NCI-H748 (cell line): ENCODE results near the gene HDAC2.
"Not testable (repeated sequence)": the region's sequence is repeated elsewhere in the genome, so short reads cannot be mapped to it uniquely, and the experiment has no call there.

Source experiments
- DNase-seq: peaks from one replicate; lab custom pipeline; 2025; ENCODE audit not compliant: unreplicated experiment; lab: John Stamatoyannopoulos, UW

HDAC2 gene

DNA sequence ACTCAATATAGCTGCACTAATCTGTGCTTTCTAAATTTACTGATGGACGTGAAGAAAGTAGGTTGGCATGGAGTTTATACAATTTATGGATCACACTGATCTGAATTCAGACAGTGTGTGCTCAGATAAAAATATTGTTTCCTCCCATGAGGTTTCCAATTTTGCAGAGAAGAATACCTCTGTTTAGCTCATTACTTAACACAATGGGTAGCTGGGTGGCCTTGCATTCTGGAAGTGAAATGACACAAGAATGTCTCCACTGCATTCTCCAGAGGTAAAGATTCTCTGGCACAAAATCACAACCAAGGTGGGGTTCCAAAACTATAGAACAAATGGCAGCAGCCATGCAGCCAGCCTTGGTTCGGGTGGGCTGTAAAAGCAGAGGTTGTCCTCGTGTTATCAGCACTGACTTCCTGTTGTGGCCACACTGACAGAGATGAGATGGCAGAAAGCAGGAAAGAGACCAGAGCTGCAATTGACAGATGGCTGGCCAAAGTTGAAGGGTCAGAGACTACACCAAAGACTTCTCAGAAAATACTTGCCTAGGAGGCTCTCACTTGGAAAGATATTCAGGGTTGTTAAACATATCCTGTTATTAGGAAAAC lies 50.2 kb downstream of the HDAC2 start:
- DNase-seq, result no peak

DNA sequence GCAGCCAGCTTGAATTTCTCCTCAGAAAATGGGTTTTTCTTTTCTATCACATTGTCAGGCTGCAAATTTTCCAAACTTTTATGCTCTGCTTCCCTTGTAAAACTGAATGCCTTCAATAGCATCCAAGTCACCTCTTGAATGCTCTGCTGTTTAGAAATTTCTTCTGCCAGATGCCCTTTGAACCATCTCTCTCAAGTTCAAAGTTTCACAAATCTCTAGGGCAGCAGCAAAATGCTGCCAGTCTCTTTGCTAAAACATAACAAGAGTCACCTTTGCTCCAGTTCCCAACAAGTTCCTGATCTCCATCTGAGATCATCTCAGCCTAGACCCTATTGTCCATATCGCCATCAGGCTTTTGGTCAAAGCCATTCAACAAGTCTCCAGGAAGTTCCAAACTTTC lies 60.7 kb downstream of the HDAC2 start:
- DNase-seq, result not testable (repeated sequence)

- peak; percentile 78 for DNase-seq
Observed at GRCh38 chr6:113909224-113909856, 61.6 kb downstream of the HDAC2 start.

- DNase-seq, result no peak
Observed at GRCh38 chr6:113908801-113909200, 62.1 kb downstream of the HDAC2 start.

GRCh38 chr6:113907102-113907815 lies 63.7 kb downstream of the HDAC2 start:
- no peak for DNase-seq

- DNase-seq, result no peak
Observed at GRCh38 chr6:113903666-113904330, 67.2 kb downstream of the HDAC2 start.

- DNase-seq, result no peak
Observed at GRCh38 chr6:113901482-113901881, 69.5 kb downstream of the HDAC2 start.

- DNase-seq, result no peak
Observed at GRCh38 chr6:113894712-113895674, 76.0 kb downstream of the HDAC2 start.

DNA sequence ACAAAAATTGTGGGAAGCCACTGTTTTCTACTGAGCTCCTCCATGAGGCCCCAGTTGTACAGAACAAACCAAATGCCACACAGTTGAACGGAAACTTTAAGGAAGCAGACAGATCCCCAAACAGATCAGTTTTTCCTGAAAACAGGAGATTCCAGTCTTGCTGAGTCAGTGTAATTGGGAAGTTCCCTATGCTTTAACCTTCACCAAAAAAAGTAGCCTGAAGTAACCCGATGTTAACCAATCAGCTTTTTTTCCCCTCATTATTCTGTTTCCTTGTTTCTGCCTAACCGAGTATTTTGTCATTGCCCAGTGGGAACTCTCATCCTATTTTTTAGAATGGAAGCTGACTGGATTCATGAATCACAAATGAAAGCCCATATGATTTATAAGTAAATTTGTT lies 77.1 kb downstream of the HDAC2 start:
- DNase-seq, result no peak

GRCh38 chr6:113893451-113893850 lies 77.5 kb downstream of the HDAC2 start:
- no peak for DNase-seq

GRCh38 chr6:113888956-113889630 lies 81.9 kb downstream of the HDAC2 start:
- no peak for DNase-seq

DNA sequence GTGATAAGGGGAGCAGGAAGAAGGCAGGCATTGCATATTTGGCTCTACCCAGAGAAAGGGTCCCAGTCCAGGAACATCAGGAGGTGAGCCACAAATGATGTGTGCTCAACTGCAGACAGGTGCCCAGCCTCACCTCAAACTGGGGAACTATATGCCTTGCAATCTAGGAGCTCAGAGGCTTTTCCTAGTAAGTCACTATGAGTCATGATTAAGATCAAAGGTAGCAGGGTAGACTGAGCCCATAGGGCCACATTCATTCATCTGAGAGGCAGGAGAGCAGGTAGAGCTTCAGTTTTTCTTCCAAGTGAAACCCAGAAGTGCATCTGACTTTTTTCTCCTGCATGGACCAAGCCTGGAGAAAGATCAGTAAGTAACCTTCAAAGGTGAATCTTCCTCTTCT lies 82.5 kb downstream of the HDAC2 start:
- no peak for DNase-seq

GRCh38 chr6:113886512-113886911 lies 84.4 kb downstream of the HDAC2 start:
- DNase-seq, result no peak

DNA sequence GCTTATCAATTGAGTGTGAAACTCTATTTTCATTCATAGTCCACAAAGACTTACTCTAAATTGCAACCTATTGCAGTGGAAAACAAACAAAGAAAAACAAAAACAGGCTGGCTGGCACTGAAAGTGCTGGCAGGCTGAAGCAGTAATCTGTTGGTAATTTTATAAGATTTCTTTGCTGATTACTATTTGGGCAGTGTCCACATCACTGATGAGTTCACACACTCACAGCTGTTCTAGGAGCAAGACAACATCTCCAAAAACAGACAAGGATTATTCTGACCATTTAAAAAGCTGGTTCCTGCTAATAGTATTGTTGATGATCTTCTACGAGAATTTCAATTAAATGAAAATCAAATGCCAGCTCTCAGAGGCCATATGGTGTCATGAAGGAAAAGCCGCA lies 86.9 kb downstream of the HDAC2 start:
- no peak for DNase-seq
